NCI-H146 treated with DMSO at 0.1 percent for 48 hours (cell line): ENCODE data around the gene HRCT1.
"Not testable (repeated sequence)": the region's sequence is repeated elsewhere in the genome, so short reads cannot be mapped to it uniquely, and the experiment has no call there.

Experiments
- DNase-seq: peaks from one replicate; lab custom pipeline; 2025; ENCODE audit not compliant: unreplicated experiment; lab: John Stamatoyannopoulos, UW

HRCT1 gene

GRCh38 chr9:35905912-35906679, at the start of gene HRCT1:
Gene HRCT1, plus strand, starts transcription at chr9:35906202. Its CDS starts 86 bp downstream, at chr9:35906288.
- DNase-seq: no peak

DNA sequence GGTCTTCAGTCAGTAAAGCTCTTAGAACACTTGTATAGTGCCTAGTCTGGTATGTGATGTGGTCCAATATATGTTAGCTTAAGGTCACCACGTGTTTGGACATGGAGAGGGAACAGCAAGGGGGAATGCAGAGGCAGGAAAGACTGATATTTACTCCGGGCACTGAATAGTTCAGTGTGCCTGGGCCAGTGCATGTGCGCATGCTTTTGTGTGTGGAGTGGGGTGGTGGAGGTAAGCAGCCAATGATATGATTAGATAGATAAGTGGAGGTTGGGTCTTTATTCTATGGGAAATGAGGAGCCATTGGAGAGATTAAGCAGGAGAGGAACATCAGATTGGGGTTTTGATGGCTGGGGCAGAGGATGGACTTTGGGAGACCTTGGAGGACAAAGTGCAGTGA, 49.8 kb upstream of the HRCT1 start:
- DNase-seq: no peak

DNA sequence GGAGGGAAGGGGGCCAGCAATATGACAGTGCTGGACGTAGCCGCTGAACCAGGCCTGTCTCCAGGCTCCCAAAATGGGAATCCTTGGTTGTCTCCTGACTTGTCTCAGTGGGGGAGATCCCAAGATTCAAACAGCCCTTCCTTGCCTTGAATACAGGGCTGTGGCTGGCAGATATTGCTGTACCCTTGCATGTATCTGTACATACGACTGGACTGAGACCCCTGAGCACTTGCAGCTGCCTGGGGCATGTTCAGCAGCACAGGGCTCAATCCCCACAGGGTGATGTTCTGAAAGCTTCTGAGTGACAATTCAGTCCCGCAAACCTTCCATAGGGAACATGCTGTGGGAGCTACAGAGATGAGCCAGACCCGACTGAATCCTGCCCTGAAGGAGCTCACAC, 49.1 kb upstream of the HRCT1 start:
- DNase-seq: no peak

DNA sequence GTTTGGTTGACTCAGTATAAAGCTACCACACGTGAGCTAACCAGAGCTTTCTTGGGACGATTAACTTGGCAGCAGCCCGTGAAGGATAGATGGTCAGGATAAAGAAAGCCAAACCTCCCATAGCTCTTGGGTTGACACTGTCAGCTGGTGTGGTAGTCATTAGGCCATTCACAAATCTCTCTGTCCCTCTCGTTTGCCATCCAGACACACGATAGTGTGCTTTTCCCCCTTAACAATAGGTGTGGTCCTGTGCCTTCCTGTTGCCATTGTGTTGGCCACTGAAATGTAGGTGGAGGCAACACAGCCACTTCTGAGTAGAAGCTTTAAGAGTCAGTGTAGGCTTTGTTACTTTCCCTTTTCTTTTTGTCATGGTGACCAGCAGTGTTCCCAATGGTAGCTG, 47.5 kb upstream of the HRCT1 start:
- no peak for DNase-seq

DNA sequence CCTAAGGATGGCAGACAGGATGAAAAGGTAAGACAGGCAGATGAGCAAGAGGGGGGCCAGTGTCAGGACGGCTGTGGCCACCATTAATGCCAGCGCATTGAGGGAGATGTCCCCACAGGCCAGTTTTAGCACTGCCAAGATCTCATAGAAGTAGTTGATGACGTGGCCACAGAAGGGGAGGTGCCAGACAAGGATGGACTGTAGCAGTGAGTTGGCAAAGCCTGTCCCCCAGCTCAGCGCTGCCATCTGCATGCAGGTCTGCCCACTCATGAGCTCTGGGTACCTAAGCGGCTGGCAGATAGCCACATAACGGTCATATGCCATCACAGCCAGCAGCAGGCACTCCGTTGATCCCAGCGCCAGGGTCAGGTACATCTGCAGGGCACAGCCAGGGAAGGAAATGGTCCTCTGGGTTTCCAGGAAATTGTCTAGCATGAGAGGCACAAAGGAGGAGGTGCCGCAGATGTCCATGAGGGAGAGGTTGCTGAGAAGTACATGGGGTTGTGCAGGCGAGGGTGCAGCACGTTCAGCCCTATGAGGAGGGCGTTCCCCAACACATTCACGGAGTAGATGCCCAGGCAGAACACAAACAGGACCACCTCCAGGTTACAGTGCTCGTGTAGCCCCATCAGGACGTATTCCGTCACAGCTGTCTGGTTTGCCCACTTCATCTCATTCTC, 46.6 kb upstream of the HRCT1 start:
- DNase-seq: no peak

- no peak for DNase-seq
Measured at GRCh38 chr9:35859990-35860339, 46.0 kb upstream of the HRCT1 start.

- no peak for DNase-seq
Measured at GRCh38 chr9:35861161-35861897, 44.7 kb upstream of the HRCT1 start.

- no peak for DNase-seq
Measured at GRCh38 chr9:35862328-35862727, 43.7 kb upstream of the HRCT1 start.

DNA sequence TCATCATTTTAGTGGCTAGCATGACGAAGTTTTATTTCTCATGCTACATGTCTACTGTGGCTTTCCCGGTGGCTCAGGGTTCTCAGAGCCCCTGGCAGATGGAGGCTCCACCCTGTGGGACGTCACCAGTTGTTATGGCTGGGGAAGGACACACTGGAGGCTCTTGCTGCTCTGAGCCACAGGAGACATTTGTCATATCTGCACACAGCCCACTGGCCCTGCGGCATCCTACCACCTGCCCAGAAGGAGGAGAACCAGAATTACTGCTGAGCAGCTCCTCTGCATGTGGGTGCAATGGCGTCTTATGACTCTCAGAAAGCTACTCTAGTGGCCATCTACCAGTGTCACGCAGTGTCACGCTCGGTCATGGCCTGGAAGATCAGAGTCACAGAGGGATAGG, 42.4 kb upstream of the HRCT1 start:
- DNase-seq: no peak

DNA sequence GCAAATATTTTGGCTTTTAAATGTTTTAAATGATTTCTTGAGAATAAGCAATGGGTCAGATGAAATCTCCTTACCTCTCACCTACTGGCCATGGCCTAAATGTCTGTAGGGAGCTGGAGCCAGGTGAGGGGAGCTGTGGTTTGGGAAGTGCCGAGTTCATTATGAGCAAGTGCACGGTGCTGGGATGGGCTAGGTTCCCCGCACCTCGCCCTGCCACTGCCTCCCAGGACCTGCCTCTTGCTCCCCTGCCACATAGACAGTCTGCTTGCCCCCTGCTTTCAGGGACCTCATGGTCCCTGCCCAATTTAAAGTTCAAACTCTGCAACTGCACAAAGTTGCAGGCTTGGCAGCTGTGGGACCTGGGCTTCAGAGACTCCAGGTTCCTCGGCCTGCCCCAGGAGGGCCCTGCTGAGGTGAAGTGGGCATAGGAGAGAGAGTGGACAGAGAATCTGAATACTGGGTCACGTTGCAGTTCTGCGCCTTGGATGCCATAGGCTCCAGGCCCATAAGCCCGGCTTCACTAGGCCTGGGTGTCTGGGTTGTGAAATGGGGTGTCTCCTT, 41.2 kb upstream of the HRCT1 start:
- no peak for DNase-seq

DNA sequence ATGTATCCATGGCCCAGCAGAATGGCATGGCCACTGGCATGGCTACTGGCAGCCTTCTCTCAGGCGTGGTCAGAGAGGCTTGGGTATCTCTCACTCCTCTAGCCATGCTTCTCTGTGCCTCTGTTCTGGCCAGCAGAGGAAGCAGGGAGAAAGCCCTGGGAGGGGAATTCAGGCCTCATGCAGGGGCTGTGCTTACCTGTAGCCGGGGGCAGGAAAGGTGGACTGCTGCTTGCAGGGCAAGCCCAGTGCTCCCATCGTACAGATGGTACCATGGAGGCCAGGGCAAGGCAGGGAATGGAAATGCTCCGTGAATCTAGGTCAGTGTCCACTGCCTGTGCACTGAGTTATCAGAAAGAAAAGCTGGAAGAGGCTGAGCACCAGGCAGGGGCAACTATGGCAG, 38.5 kb upstream of the HRCT1 start:
- no peak for DNase-seq

DNA sequence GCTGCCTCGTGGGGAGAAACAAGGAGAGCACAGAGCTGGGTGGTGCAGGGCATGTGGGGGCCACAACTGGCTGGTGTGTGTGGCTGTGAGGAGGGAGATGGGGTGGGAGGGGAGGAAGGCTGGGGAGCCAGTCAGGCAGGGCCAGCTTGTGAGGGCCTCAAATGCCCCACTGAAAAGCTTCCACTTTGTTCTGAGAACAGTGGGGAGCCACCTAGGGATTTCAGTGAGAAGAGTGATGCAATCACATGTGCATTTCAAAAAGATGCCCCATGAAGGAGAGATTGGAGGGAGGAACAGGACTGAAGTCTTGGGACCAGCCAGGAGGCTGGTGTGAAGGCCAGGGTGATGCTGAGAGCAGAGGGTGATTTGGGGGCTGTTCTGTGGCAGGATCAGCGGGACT, 37.1 kb upstream of the HRCT1 start:
- no peak for DNase-seq

DNA sequence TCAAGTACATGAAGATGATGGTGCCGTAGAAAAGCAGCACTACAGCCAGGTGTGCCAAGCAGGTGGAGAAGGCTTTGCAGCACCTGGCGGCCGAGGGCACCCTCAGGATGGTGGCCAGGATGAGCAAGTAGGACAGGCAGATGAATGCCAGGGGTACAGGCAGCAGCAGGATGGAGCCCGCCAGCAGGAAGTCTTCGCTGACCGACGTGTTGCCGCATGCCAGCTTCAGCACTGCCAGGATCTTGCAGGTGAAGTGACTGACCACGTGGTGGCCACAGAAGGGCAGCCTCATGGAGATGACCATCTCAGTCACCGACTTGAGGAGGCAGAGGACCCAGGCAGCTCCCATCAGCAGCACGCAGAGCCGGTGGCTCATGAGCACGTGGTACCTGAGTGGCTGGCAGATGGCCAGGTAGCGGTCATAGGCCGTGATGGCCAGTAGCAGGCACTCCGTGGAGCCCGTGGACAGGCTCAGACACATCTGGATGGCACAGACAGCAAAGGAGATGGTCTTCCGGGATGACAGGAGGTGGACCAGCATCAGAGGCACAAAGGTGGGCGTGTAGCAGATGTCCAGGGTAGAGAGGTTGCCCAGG, 36.3 kb upstream of the HRCT1 start:
- DNase-seq: no peak

DNA sequence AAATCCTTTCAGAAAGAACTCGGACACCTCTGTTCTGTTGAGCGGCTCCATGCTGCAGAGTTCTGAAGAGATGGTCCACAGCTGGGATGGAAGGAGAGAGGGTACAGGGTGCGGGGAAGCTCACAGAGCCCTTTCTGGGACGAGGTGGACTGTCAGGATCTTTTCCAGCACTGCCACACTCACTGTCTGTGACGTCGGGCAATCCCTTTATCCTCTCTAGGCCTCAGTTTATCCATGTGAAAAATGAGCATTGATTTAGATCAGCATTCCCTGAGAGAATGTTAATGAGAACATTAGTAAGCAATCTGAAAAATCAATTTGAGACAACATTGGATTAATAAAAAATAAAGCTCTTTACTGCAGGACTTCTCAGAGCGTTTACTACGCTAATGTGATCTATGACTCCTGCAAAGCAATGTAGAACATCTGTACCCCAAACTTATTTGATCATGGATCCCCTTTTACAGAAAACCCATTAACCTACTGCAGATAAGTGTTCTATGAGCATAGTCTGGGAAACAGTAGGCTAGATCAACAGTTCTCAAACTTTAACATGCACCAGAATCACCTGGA, 35.6 kb upstream of the HRCT1 start, which contains the start of gene OR13J1:
TSS of gene OR13J1 (minus strand) at position 51 of the 573 bp plus-strand sequence. CDS start at position 51, 0 bp downstream.
- no peak for DNase-seq

GRCh38 chr9:35871545-35871944, 34.5 kb upstream of the HRCT1 start:
- no peak for DNase-seq

- no peak for DNase-seq
Measured at GRCh38 chr9:35872505-35872904, 33.5 kb upstream of the HRCT1 start.

DNA sequence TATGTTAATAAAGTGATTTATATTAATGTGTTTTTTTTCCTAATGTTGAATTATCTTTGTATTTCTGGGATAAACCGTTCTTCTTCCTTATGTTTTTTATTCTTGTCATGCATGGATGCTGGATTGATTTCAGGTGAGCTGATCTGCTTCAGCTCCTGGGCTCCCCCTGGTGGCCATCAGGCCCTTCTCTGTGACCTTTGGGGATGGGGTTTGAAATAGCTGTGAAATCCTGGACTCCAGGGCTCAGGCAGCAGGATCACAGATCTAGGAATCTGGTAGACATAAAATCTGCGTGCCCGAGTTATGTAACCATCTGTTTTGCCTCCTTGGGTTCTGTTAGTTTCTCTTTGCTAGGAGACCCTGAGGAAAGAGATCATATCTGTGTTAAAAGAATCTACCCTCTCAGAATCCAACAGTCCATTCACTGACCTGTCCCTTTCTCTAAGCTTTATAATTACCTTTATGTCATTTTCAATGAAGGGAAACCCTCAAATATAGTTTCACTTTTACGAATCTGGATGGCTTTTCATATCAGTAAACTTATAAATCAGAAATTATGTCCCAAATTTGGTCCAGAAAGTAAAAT, 23.6 kb upstream of the HRCT1 start:
- peak; percentile 66 for DNase-seq

DNA sequence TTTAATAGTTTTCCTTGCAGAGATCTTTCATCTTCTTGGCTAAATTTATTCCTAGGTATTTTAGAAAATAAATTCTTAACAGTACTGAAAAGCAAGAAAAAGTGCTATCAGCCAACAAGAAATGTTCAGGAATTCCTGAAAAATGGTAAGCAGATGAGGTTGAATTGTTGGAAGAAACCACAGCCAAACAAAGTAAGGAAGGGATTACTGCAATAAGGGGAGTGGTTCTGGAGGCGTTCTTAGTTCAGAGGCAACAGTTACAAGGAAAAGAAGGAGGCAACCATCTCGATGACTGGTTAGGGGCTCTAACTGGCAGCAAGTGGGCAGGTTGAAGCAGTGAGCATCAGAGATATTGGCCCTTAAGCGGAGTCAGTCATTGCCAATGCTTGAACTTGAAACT, 23.0 kb upstream of the HRCT1 start:
- no peak for DNase-seq

DNA sequence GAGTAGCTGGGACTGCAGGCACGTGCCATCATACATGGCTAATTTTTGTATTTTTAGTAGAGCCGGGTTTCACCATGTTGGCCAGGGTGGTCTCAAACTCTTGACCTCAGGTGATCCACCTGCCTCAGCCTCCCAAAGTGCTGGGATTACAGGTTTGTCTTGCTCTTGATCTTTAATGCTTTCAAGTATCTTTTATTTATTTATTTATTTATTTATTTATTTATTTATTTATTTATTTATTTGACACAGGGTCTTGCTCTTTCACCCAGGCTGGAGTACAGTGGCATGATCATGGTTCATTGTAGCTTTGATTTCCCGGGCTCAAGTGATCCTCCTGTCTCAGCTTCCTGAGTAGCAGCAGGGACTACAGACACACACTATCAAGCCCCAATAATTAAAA, 21.1 kb upstream of the HRCT1 start:
- DNase-seq: not testable (repeated sequence)

- DNase-seq: no peak
Measured at GRCh38 chr9:35891646-35892045, 14.4 kb upstream of the HRCT1 start.

DNA sequence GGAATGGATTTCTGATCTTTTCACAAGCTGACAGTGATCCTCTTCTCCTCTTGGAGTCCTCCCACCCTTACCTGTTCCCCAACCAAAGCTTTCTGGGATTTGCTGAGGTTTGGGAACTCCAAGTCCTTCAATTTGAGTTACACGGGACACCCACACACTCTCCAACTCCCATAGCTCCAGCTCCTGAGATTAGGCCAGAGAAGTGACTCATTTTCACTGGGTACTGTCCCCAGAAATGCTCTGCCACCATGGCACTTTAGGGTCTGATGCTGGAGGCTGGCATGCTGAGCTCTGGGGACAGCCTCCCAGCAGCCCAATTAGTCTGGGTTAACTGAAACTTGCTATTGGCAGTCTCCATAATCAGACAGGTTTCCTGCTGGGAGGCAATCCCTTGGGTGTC, 14.0 kb upstream of the HRCT1 start:
- DNase-seq: no peak
